ENCODE measurements around the gene FOXO6.

Gene FOXO6

DNA sequence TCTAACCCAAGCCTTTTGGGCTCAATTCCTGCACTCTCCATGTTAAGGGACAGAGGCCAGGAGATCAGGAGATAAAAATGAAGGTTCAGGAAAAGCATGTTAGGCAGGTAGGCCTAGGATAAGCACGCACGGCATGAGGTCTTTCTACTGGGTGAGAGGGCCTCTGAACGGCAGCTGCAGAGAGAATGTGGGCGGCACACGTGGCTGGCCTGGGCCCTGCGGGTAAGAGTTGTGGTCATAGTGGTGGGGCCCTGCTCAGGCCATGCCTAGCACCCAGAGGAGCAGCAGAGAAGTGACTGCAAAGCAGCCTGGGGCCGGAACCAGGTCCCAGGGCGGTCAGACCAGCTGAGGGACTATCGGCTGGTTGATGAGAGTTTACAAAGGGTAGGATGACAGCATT lies 7.5 kb upstream of the FOXO6 start:
- no peak for DNase-seq

DNA sequence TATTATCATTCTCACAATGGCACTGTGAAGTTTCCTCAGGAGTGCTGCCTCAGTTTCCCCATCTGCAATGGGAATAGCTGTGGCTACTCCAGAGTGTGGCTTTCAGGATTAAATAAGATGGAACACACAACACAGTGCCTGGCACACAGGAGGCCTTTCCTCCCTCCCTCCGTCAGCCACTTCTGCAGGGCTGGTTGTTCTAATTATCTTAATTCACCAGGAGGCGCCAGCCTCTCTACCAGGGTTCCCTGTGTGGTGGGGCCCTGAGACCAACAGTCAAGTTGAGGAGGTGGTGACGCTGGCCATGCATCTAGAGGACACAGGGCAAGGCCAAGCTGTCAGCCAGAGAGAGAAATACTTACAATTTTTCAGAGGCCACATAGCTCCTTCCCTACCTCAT lies 6.3 kb upstream of the FOXO6 start:
- DNase-seq = no peak

DNA sequence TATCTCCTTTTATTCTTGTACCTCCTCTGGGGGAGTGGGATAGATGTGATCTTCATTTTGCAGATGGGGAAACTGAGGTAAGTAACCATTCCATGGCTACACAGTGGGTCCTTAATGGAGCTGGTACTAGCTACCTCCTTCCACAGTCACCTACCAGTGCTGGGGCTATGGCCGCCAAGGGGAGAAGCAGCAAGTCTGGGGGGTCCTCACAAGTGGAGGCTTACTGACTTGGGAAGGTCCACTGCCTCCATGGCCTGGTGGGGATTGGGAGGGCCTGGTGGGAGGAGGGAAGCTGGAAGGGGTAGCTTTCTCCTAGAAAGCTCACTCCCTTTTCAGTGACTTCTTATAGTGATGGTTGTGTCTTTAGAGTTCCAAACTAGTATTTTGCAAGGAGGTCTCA lies 5.9 kb upstream of the FOXO6 start:
- DNase-seq = no peak

DNA sequence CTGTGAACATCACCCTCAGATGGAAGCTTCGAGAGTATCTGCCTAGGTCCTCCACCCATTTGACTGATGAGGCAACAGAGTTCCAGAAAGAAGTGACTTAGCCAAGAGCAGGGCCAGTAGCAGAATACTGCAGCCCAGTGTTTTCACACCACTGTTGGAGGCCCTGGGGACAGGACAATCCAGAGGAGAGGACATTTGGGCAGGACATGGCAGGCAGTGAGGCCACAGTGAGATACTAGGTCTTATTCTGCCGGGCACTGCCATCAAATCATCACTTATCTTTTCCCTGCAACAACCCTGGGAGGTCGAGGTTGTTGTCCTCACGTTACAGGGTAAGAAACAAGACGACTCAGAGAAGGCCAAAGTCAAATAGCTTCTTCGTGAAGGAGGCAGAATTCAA lies 5.5 kb upstream of the FOXO6 start:
- DNase-seq = no peak

DNA sequence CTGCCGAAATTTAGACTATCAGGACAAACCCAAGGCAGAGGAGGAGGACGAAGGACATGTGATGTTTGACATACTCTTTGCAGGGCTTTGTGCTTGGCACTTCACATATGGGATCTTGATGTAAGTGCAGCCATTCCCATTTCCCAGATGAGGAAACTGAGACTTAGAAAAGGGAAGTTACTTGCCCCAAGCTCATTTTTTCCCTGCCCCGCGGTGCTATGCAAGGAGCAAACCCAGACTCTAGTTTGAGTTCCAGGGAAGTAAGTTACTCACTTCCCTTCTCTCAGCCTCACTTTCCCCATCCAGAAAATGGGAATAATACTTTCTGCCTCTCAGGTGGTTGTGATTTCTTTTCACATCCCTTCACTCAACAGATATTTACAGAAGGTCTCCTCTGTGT lies 4.5 kb upstream of the FOXO6 start:
- no peak for DNase-seq

DNA sequence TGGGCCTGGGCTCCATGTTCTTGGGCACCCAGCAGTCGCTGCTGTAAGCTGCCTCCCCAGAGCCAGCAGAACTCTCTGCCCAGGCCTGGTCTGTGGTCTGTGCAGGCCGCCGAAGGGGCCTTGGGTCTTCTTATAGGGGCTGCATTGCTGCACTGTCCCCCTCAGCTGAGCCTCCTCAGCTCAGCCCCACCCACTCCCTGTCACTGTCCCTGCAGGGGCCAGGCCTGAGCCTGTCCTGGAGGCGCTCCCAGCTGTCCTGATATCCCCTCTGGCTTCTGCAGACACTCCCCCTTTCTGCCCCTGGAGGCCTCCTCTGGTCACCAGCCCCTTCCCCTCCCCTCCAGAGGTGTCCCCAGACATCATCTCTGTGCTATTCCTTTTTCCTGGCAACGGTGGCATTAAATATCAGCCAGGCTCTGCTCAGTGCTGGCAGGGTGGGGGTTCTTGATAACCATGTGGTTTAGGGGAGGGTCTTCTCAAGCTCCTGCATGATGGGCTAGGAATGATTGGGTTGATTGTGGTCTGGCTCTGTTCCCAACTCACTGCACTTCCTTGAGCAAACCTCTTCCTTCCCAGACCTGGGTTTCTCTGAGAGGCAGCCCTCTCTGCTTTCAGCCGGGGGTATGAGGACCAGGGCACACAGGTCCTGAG lies 3.7 kb upstream of the FOXO6 start:
- no peak for DNase-seq

DNA sequence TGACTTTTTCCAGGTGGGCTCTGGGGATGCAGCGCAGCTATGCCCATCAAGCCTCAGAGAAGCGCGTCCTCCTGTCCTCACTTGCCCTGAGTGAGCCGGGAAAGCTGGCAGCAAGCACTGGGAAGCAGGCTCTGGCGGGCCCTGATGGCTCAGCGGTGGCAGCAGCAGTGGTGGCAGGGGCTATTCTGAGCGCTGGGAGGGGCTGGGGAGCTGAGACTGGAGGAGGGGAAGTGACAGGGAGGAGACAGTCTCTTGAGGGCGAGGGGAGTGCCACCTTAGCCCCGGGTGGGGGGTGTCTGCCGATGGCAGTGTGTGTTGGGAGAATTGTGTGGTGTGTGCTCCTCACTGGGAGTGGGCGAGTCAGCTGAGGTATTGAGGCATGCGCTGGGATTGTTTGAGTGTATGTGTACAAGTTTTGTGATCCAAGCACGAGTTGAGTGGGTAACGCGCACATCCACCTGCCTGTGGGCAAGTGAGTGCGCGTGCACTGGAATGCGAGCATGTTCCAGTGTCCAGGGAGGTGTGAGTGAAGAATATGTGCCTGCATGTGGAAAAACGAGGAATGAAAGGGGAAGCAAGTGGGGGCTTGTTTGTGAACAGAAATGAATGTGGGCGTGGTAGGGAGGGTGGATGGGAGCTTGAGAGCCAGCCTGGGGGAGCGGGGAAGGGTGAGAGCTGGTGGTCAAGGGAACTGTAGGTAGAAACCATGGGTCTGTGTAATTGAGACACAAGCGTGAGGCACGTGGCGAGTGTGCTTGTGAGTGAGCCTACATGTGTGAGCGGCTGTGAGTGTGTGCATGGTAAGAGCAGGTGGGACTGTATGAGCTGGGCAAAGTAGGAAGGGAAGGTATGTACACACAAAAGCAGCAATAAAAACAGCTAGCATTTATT lies 2.9 kb upstream of the FOXO6 start:
- DNase-seq = no peak

DNA sequence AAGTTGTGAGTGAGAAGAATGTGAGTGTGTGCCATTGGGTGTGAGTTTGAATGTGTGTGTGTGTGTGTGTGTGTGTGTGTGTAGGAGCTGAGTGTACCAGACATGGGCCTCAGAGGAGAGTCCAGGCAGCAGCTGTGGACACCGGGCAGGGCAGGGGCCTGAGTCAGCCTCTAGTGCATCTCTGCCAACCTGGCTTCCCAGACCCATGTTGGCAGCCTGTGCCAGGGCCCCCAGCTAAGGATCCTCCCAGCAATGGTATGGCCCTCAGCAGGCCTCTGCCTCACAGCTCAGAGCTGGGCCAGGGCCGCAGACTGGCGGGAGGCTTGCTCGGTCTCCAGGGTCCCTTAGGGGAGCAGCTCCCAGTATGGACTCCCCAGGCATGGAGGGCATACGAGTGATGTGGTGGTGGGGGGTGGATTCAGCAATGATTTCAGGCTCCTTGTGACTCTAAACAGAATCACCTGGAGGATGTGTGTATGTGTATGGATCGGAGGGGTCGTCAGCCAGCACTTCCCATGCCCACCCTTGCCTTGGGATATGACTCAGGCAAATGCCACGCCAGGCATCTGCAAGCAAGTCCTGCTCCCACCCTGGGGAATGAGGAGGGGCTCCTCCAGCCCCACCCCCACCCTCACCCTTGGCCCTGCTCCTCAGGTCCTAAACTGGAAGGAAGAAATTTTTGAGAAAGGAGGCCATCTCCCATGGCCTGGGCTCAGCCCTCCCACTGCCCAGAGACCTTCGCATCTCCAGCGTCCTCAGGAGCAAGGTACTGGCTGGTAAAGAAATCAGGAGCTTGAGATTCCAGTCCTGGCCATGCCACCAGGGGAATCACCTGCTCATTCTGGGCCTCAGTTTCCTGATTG lies 1.8 kb upstream of the FOXO6 start:
- no peak for DNase-seq

DNA sequence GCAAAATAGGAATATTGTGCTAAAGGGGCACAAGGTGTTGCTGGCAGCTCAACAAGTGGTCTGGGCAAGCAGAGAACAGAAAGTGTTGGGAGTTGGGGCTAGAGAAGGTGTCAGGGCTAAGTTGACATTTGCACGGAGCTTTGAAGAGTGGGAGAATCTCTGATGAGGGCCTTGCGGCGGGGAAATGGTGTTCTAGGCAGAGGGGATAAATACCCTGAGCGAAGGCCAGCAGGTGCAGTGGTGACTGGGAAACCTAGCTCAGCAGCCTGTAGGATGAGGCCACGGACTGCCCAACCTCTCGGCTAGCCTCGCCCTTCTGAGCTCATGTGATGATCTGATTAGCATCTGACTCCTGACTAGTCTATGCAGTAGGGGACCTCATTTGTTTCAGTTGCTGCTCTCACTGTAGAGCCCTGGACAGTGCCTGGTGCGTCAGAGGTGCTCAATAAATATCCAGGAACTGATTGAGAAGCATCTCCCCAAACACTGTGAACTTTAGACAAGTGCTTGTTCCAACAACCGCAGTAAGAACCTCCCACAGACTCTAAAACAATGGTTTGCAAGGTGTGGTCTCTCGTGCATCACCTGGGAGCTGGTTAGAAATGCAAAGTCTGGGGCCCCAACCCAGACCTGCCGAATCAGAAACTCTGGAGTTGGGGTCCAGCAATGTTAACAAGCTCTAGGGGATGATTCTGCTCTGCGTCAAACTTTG lies 1.0 kb upstream of the FOXO6 start:
- peak in 1 of 6 experiments; percentile 37 for DNase-seq

DNA sequence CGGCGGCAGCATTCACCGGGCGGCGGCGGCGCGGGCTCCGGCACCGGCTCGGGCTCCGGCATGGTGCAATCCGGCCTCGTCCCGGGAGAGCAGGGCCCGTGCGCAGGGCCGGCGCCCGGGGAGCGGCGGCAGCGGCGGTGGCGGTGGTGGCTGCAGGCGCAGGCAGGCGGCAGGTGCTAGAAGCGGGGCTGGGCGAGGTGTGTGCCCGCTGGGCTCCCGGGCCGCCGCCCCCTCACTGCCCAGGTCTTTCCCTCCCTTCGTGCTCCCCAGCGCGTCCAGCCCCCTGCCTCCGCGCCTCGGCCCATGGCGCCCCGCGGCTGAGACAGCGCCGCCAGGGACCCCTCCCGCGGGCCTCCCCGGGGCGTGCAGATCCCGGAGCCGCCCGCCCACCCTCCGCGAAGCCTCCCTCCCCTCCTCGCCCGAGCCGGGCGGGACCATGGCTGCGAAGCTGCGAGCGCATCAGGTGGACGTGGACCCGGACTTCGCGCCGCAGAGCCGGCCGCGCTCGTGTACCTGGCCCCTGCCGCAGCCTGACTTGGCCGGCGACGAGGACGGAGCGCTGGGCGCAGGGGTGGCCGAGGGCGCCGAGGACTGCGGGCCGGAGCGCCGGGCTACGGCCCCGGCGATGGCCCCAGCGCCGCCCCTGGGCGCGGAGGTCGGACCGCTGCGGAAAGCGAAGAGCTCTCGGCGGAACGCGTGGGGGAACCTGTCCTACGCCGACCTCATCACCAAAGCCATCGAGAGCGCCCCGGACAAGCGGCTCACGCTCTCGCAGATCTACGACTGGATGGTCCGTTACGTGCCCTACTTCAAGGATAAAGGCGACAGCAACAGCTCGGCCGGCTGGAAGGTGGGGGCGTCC lies 492 bp downstream of the FOXO6 start:
- peak in 5 of 6 experiments; percentile 14 to 52 (median 40) for DNase-seq

DNA sequence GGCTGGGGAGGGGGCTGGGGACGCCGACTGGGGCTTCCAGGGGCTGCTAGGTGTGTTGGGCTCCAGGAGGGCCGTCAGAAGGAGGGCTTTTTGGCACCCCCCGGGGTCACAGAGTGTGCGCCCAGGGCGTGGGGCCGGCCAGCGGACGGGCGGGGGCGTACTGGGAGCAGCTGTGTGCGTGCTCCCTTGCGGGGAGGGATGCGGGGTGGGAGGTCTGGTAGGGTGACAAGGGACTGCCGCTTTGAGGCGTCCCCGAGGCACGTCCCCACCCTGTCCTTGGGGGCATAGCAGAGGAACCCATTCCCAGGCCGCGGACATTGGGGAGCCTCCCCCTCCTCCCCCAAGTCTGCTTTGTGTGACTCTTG lies 1.1 kb downstream of the FOXO6 start:
- DNase-seq = no peak

DNA sequence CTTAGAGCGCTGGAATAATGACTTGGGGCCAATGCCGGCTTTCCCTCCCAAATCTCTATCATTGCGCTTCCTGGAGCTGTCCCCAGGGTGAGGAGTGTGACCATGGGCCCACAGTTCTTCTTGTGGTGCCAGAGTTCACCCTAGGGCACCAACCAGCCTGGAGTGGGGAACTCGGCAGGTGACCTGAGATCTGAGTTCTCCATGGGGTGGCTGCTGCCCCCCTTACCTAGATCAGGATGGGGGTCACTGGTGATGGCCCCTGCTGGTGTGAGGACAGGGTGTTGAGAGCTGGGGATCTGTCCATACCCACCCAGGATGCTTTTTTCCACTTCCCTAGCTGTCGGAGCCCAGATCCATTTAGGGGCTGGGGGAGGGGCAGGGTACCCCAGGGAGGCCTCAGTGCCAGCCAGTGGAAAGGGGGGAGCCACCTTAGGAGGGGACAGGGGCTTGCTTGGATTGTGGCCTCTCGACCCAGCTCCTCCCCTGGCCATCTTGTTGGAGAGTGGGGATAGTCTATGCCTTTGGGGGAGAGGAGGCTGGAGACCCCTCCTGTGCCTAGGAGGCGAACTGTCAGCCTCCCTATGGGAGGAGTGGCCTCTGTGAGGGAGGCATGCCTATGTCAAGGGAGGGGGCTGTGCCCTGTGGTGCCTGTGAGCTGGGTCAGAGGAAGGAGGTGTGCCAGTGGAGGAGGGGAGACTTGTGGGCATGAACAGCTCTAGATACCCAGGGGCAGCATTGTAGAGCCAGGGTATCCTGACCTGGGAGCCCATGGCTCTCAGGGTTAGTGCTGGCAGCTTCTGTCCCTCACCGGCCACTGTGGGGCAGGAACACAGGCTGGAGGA lies 1.7 kb downstream of the FOXO6 start:
- DNase-seq = peak in 1 of 6 experiments; percentile 26

DNA sequence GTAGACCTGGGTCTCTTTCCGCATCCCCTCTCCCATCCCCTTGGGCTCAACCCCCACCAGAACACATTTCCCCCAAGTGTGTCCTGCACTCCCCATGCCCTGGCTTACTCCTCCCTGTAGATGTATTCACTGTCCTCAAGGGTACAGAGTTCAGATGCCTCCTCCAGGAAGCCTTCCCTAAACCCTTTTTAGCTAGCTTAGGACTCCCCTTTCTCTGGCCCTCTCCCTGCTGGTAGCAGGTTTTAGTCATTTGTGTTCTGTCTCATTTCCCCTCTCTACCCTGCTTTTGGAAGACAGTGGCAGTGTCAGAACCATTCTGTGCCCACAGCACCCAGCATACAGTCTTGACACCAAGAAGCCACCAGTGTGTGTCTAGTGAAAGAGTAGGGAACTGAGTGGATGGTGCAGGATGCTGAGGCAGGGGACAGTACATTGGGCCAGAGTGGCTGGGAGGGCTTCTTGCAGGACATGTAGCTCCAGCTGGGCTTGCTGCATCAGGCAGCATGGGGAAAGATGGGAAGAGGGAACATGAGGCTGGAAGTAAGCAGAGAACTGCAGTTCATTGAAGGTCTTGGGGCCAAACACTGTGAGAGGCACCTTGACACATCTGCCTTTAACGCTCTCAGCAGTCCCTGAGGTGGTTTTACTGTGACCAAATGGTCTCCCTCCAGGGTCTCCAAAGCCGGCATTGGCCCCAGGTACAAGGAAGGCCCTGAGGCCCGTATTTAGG lies 2.5 kb downstream of the FOXO6 start:
- DNase-seq = no peak

DNA sequence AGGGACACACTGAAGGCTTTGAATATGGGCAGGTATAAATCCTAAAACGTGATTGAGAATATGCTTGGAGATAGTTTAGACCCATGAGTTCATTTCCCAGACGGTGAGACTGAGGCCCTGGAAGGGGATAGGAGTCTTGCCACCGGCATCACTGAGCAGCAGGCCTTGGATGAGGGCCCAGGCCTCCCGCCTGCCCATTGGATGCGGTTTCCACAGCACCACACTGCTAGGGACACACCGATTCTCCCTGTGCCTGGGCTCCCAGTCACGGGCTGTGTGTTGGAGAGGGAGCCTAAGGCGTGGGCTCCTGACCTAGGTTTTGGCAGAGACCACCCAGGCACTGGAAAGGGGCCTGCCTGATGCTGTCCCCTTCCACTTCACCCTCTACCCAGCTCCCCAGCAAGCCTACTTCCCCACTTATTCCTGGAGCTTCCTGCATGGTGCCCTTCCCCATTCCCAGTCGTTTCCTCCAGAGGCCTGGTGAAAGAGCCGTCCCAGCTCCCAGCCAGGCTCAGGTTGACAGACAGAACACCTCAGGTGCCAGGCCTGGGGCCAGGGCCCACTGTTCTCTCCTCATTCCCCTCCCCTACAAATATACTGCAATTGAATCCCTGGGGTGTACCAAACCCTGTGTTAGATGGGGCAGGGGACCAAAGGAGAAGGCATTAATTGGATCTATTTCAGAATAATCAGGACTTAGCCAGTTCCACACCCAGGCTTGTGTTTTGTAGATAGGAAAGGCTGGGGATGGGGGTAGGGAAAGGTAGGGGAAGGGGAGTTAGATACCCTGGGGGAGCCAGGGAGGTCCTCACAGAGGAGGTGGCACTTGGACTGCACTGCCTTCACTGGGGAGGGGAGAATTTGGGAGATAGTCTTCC lies 3.4 kb downstream of the FOXO6 start:
- DNase-seq = no peak

DNA sequence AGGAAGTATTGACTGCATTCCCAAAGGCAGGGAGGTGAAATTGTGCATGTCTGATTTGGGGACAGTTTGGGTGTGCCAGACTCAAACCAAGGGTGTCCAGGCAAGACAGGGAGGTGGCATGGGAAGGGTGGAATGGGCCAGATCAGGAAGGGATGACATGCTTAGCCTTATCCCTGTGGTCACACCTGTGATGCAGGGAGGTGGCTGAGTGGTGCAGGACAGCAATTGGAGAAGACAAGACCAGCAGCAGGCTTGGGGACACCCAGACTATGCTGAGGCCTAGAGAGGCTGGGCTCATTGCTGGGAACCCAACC lies 4.0 kb downstream of the FOXO6 start:
- DNase-seq = no peak

DNA sequence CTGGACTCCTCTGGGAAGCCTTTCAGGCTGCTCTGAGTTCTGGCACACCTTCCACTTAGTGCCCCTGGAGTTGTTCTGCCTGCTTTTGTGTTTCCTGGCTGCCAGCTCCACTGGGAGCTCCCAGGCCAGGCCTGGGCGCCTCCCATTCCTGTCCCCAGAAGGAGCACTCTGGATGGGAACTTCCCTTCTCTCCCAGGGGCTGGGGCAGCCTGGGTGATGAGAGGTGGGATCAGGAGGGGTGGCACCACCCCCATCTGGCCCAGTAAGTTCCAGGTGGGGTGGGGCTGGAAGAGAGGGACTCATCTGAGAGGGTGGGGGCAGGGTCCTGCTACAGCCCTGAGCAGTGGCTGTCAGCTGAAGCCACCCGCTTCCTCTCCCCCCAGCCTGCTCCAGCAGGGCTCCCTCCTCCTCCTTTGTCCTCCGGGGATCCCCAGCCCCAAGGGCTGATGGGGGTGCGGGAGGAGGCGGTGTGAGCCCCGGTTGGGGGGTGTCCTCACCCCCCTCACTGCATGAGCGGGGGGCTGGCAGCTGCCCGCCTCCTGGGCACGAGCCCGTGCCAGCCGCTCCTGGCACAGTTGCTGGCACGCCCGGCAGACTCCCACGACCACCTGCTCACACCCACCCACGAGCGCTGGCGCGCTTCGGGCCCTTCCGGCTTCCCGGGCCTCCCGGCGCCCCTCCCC lies 4.7 kb downstream of the FOXO6 start:
- DNase-seq = peak in 3 of 6 experiments; percentile 27 to 35 (median 34)

DNA sequence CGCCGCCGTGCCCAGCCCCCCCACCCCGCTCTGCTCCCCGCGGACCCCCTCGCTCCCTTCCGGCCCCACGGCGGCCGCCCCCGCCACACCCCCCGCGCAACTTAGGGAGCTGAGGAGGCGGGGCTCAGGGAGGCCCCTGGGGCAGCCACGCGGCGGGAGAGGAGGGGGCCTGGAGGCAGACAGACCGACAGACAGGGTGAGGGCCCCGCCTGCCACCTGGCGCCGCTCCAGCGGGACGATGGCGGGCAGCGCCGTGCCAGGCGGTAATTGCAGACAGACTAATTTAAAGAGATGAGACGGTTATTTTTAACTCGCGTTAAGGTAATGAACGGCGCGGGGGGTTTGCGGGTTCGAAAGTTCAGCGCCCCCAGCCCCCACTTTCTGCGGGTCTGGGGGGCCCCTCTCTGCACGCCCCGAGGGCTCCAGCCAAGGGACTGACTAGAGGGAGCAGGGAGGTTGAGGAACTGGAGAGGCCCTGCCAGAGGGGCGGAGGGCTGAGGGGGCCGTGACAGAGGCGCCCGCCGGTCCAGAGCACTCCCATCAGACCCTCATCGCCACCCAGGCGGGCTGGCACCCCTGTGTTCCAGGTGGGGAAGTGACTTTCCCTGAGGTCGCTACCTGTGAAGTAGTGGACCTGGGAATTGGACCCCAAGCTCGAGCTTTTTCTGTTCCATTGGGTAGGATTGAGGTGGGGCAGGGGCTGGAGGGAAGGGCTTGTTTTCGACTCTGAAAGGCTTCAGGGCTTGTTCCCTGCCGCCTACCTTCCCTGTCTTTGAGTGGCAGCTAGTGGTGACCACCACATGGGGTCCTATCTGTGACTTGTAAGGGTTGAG lies 5.4 kb downstream of the FOXO6 start:
- peak; percentile 18 to 50 (median 35) for DNase-seq

DNA sequence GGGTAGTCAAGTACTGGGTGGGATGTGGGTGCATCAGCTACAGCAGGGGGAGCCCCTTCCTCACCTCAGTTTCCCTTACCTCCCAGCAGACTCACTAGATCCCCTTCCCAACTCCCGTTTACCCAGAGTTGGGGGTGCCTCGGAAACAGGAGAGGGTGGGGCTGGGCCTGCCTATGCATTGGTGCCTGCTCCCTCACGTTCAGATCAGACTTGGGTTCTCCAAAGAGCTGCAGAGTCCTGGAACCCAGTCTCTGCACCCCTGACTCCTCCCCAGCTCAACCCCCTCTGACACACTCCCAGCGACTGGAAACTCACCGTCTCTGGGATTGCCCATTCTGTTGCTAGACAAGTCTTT lies 6.0 kb downstream of the FOXO6 start:
- no peak for DNase-seq
